IPS DF 6.9 (cell line): Measurements from ENCODE around the gene MCOLN1.

Experiments used
- DNase-seq: peaks from one replicate; pipeline ENCODE4 v3.0.0-alpha.2; 2013; ENCODE audit warnings: low read depth, low spot score
- H3K27ac ChIP-seq: one replicate; pipeline ENCODE4 v1.5.1; 2013; ENCODE audit warnings: low read length, control low read depth
- H3K27me3 ChIP-seq: 2 replicates; pipeline ENCODE4 v1.6.1; 2013; ENCODE audit warnings: mild to moderate bottlenecking, low read length; ENCODE audit not compliant: control insufficient read depth, insufficient read depth
- H3K36me3 ChIP-seq: 2 replicates; pipeline ENCODE4 v1.6.1; 2013; ENCODE audit warnings: low read length; ENCODE audit not compliant: control insufficient read depth, insufficient read depth
- H3K4me1 ChIP-seq: 2 replicates; pipeline ENCODE4 v1.6.1; 2013; ENCODE audit warnings: low read length; ENCODE audit not compliant: control insufficient read depth, insufficient read depth
- H3K4me3 ChIP-seq: 2 replicates; pipeline ENCODE4 v1.5.1; 2013; ENCODE audit warnings: mild to moderate bottlenecking, low read length
- H3K9me3 ChIP-seq: 2 replicates; pipeline ENCODE4 v1.6.1; 2013; ENCODE audit warnings: low read length, inconsistent platforms; ENCODE audit not compliant: control insufficient read depth, insufficient read depth
- WGBS: extraction: QIAGEN DNeasy Blood & Tissue Kit; methylation state at CpG from one replicate; pipeline ENCODE4 v1.1.7; 2013; ENCODE audit warnings: mixed read lengths, missing lambda C conversion rate; ENCODE audit not compliant: insufficient read length, insufficient coverage; 5-methylcytosine and 5-hydroxymethylcytosine counted together

MCOLN1 gene

GRCh38 chr19:7515110-7515644 lies 7.2 kb upstream of the MCOLN1 start:
- Histone ChIP-seq H3K27me3 (no peaks in the 10 kb centered on the region), H3K9me3 (no peaks in the 10 kb centered on the region), H3K27ac (no peak overlapping the region), H3K36me3 (peaks cover 6% of the 10 kb centered on the region; the same call in 1 of the 2 replicates), H3K4me1 (peaks cover 2% of the 10 kb centered on the region; the same call in 1 of the 2 replicates), H3K4me3 (no peak overlapping the region)
- DNase-seq = no peak
- WGBS = no CpG with 5 or more reads among the region's 13 CpGs

GRCh38 chr19:7515645-7516151 lies 6.7 kb upstream of the MCOLN1 start, which contains the start of gene ZNF358:
Gene ZNF358, plus strand, starts transcription at chr19:7516103. Its CDS starts 3,140 bp downstream, at chr19:7519243.
- no CpG with 5 or more reads among the region's 33 CpGs for WGBS
- Histone ChIP-seq H3K4me1 (peaks cover 2% of the 10 kb centered on the region; the same call in 1 of the 2 replicates), H3K4me3 (peak within 1 kb of the TSS; percentile 91), H3K27me3 (no peaks in the 10 kb centered on the region), H3K27ac (no peak within 1 kb of the TSS), H3K9me3 (no peaks in the 10 kb centered on the region), H3K36me3 (peaks cover 7% of the 10 kb centered on the region; the same call in 1 of the 2 replicates)
- no peak for DNase-seq

GRCh38 chr19:7516333-7516732 lies 6.1 kb upstream of the MCOLN1 start:
- Histone ChIP-seq H3K4me1 (peaks cover 2% of the 10 kb centered on the region; the same call in 1 of the 2 replicates), H3K27ac (no peak overlapping the region), H3K9me3 (no peaks in the 10 kb centered on the region), H3K27me3 (no peaks in the 10 kb centered on the region), H3K36me3 (peaks cover 7% of the 10 kb centered on the region; the same call in 1 of the 2 replicates), H3K4me3 (peak overlapping the region; percentile 91)
- no peak for DNase-seq
- no CpG with 5 or more reads among the region's 28 CpGs for whole genome bisulfite sequencing

- no CpG with 5 or more reads among the region's 4 CpGs for WGBS
- H3K27ac ChIP-seq = no peak overlapping the region
- peak overlapping the region; percentile 91; the same call in 1 of the 2 replicates for H3K4me3 ChIP-seq
- no peaks in the 10 kb centered on the region for H3K27me3 ChIP-seq
- H3K36me3 ChIP-seq = peaks cover 7% of the 10 kb centered on the region; the same call in 1 of the 2 replicates
- H3K4me1 ChIP-seq = peaks cover 2% of the 10 kb centered on the region; the same call in 1 of the 2 replicates
- no peaks in the 10 kb centered on the region for H3K9me3 ChIP-seq
- DNase-seq = no peak
Measured at GRCh38 chr19:7516878-7517277, 5.5 kb upstream of the MCOLN1 start.

GRCh38 chr19:7519361-7520130 lies 2.9 kb upstream of the MCOLN1 start:
- Histone ChIP-seq H3K9me3 (no peaks in the 10 kb centered on the region), H3K4me1 (peaks cover 3% of the 10 kb centered on the region; the same call in 1 of the 2 replicates), H3K27ac (no peak overlapping the region), H3K27me3 (no peaks in the 10 kb centered on the region), H3K4me3 (no peak overlapping the region), H3K36me3 (peaks cover 7% of the 10 kb centered on the region; the same call in 1 of the 2 replicates)
- WGBS = no CpG with 5 or more reads among the region's 74 CpGs
- no peak for DNase-seq

- no peak overlapping the region for H3K27ac ChIP-seq
- WGBS = no CpG with 5 or more reads among the region's 51 CpGs
- DNase-seq = no peak
- no peak overlapping the region for H3K4me3 ChIP-seq
- no peaks in the 10 kb centered on the region for H3K9me3 ChIP-seq
- H3K4me1 ChIP-seq = peaks cover 3% of the 10 kb centered on the region; the same call in 1 of the 2 replicates
- H3K27me3 ChIP-seq = no peaks in the 10 kb centered on the region
- H3K36me3 ChIP-seq = peaks cover 7% of the 10 kb centered on the region; the same call in 1 of the 2 replicates
Measured at GRCh38 chr19:7520131-7521051, 2.0 kb upstream of the MCOLN1 start.

GRCh38 chr19:7521551-7522071 lies 813 bp upstream of the MCOLN1 start:
- Histone ChIP-seq H3K4me1 (0 out of 2 replicates have a peak, but pooled peaks cover 3% of the 10 kb centered on the region), H3K36me3 (peaks cover 13% of the 10 kb centered on the region; the same call in 1 of the 2 replicates), H3K27me3 (no peaks in the 10 kb centered on the region), H3K4me3 (no peak overlapping the region), H3K9me3 (no peaks in the 10 kb centered on the region), H3K27ac (no peak overlapping the region)
- WGBS = no CpG with 5 or more reads among the region's 10 CpGs
- no peak for DNase-seq

GRCh38 chr19:7522923-7523667 lies 671 bp downstream of the MCOLN1 start:
- H3K36me3 ChIP-seq = peaks cover 14% of the 10 kb centered on the region; the same call in 1 of the 2 replicates
- WGBS = no CpG with 5 or more reads among the region's 23 CpGs
- H3K27me3 ChIP-seq = no peaks in the 10 kb centered on the region
- no peaks in the 10 kb centered on the region for H3K9me3 ChIP-seq
- no peak overlapping the region for H3K27ac ChIP-seq
- H3K4me3 ChIP-seq = peak overlapping the region; percentile 77
- H3K4me1 ChIP-seq = 0 out of 2 replicates have a peak, but pooled peaks cover 1% of the 10 kb centered on the region
- no peak for DNase-seq

- H3K4me1 ChIP-seq = peaks cover 1% of the 10 kb centered on the region; the same call in 1 of the 2 replicates
- DNase-seq = no peak
- no CpG with 5 or more reads among the region's 5 CpGs for whole genome bisulfite sequencing
- H3K4me3 ChIP-seq = no peak overlapping the region
- H3K27me3 ChIP-seq = no peaks in the 10 kb centered on the region
- H3K9me3 ChIP-seq = no peaks in the 10 kb centered on the region
- no peak overlapping the region for H3K27ac ChIP-seq
- peaks cover 16% of the 10 kb centered on the region; the same call in 1 of the 2 replicates for H3K36me3 ChIP-seq
Measured at GRCh38 chr19:7524523-7524922, 2.1 kb downstream of the MCOLN1 start.
